Endothelial cell of umbilical vein (primary cell): Measurements from ENCODE around the gene SNAPC4. TPM values are rescaled to one million over a fixed set of nuclear protein-coding genes. Genes with fewer than 3 reads are reported as not detected.

Source experiments
- BruUV-seq: library from RNA; stranded (reverse); fragments of 400-500 nt; replicated peaks from 2 replicates; lab custom pipeline; 2021; lab: Mats Ljungman, UMichigan
- CTCF ChIA-PET: fragments of 300-600, 350-600 bp; sonication (Branson Sonifier 250); formaldehyde crosslinking; loops from one replicate; lab custom pipeline; 2021; ENCODE audit warnings: antibody characterized with exemption, inconsistent platforms; lab: Charles Lee
- POLR2A ChIA-PET: fragments of 300-600, 350-600 bp; sonication (Branson Sonifier 250); formaldehyde crosslinking; loops from one replicate; lab custom pipeline; 2021; ENCODE audit warnings: antibody characterized with exemption, inconsistent platforms; lab: Charles Lee
- DNase-seq: peaks from one replicate; pipeline ENCODE4 v3.0.0-alpha.2; 2011; ENCODE audit warnings: low read depth, low spot score
- FAIRE-seq: peaks from 2 replicates; lab custom pipeline; 2011; peaks lifted over from hg19 to GRCh38; lab: Jason Lieb, UNC
- H2AFZ ChIP-seq: 2 replicates; pipeline ENCODE4 v1.6.0; 2012; ENCODE audit warnings: low read depth, low read length, control low read depth, inconsistent platforms
- H3K27ac ChIP-seq: 2 replicates; pipeline ENCODE4 v1.5.1; 2011; ENCODE audit warnings: low read depth, mild to moderate bottlenecking, control low read depth, low read length, moderate library complexity; ENCODE audit not compliant: insufficient read depth
- H3K27me3 ChIP-seq, 2 experiments: 2 replicates each; pipeline versions ENCODE4 v1.6.0 to v1.6.1; 2011; ENCODE audit warnings: low read length in 2 of 2, mixed read lengths in 1 of 2; ENCODE audit not compliant: control insufficient read depth in 2 of 2, insufficient read depth in 2 of 2
- H3K36me3 ChIP-seq, 2 experiments: 2 replicates in 1 of 2; 3 replicates in 1 of 2; pipeline ENCODE4 v1.5.1; 2011; ENCODE audit warnings: low read length in 2 of 2, mild to moderate bottlenecking in 1 of 2, moderate library complexity in 1 of 2; ENCODE audit not compliant: control insufficient read depth in 2 of 2, insufficient read depth in 2 of 2; ENCODE audit errors: extremely low read depth in 1 of 2
- H3K4me1 ChIP-seq: 3 replicates; pipeline ENCODE4 v1.5.1; 2011; ENCODE audit warnings: mild to moderate bottlenecking, low read length; ENCODE audit not compliant: control insufficient read depth, insufficient read depth; ENCODE audit errors: extremely low read depth
- H3K4me2 ChIP-seq: 2 replicates; pipeline ENCODE4 v1.6.1; 2011; ENCODE audit warnings: low read length, control low read depth, mixed read lengths; ENCODE audit not compliant: insufficient read depth
- H3K4me3 ChIP-seq, 3 experiments: fragments of 200-600 bp in 1 of 3; sonication (generic), shearing (Covaris generic) in 1 of 3; replicated peaks in 1 of 3; 2 replicates each; pipeline ENCODE4 v1.5.1; 2011 to 2016; ENCODE audit warnings: control low read depth in 3 of 3, low read length in 3 of 3, mild to moderate bottlenecking in 2 of 3, inconsistent platforms in 1 of 3, low read depth in 1 of 3, moderate library complexity in 1 of 3; ENCODE audit not compliant: insufficient read depth in 1 of 3
- H3K79me2 ChIP-seq: 2 replicates; pipeline ENCODE4 v1.6.0; 2012; ENCODE audit warnings: low read length, inconsistent platforms; ENCODE audit not compliant: control insufficient read depth, insufficient read depth
- H3K9ac ChIP-seq: replicated peaks from 2 replicates; pipeline ENCODE3; 2011; ENCODE audit warnings: low read length, control low read depth; ENCODE audit not compliant: insufficient read depth; ENCODE audit errors: extremely low read depth
- H3K9me1 ChIP-seq: replicated peaks from 3 replicates; pipeline ENCODE4 v1.6.0; 2011; ENCODE audit warnings: mild to moderate bottlenecking, low read length; ENCODE audit not compliant: control insufficient read depth, insufficient read depth; ENCODE audit errors: extremely low read depth
- H3K9me3 ChIP-seq: replicated peaks from 2 replicates; pipeline ENCODE4 v1.5.1; 2012; ENCODE audit warnings: low read length, inconsistent platforms; ENCODE audit not compliant: control insufficient read depth, insufficient read depth
- H4K20me1 ChIP-seq: replicated peaks from 2 replicates; pipeline ENCODE3; 2011; ENCODE audit warnings: mild to moderate bottlenecking, low read length; ENCODE audit not compliant: control insufficient read depth, insufficient read depth; ENCODE audit errors: extremely low read depth
- EZH2 ChIP-seq: IDR thresholded peaks from 2 replicates; pipeline ENCODE4 v1.6.1; 2012; ENCODE audit warnings: borderline replicate concordance, low read depth, mild to moderate bottlenecking, moderate library complexity, low read length, inconsistent platforms; ENCODE audit not compliant: severe bottlenecking
- FOS ChIP-seq: IDR thresholded peaks from 2 replicates; pipeline ENCODE4 v1.6.1; 2011; ENCODE audit warnings: mild to moderate bottlenecking, low read length, moderate library complexity, borderline replicate concordance; ENCODE audit not compliant: insufficient read depth
- GATA2 ChIP-seq: IDR thresholded peaks from 2 replicates; pipeline ENCODE4 v1.7.0; 2011; ENCODE audit warnings: low read depth, mild to moderate bottlenecking, moderate library complexity, mixed read lengths, low read length; ENCODE audit not compliant: insufficient read length, insufficient read depth
- JUN ChIP-seq: IDR thresholded peaks from 2 replicates; pipeline ENCODE4 v1.6.1; 2011; ENCODE audit warnings: borderline replicate concordance, low read depth; ENCODE audit not compliant: insufficient read length, insufficient read depth
- MYC ChIP-seq: IDR thresholded peaks from one replicate; pipeline ENCODE4 v1.6.1; 2011; ENCODE audit warnings: mild to moderate bottlenecking, low read depth, low read length
- POLR2A ChIP-seq: IDR thresholded peaks from 2 replicates; pipeline ENCODE4 v1.6.1; 2012; ENCODE audit warnings: low read depth, mild to moderate bottlenecking, control low read depth, low read length
- POLR2AphosphoS5 ChIP-seq: IDR thresholded peaks from 2 replicates; pipeline ENCODE4 v1.6.1; 2012; ENCODE audit warnings: low read depth, mild to moderate bottlenecking, control low read depth, low read length, moderate library complexity; ENCODE audit not compliant: insufficient read depth
- dilution Hi-C: fragments of 300-500 bp; cut with MboI; formaldehyde crosslinking; loops from one replicate; pipeline ENCODE4 v1.15.0; 2019; ENCODE audit warnings: low sequenced_read_pairs; ENCODE audit not compliant: extremely low pct_ligation_motif_present
- intact Hi-C: fragments of 100-400 bp; cut with micrococcal nuclease; formaldehyde crosslinking; loops from one replicate; pipeline ENCODE4 v1.10.0; 2022
- polyA plus RNA-seq, 4 experiments: library from polyadenylated mRNA; depleted of rRNA in 3 of 4; stranded (reverse) in 3 of 4; unstranded in 1 of 4; fragments of >200 nt; gene quantifications; 2 replicates each; pipeline versions ENCODE4 v1.2.1 to v1.2.3, GENCODE V29; 2011 to 2012; ENCODE audit warnings: missing spikeins in 1 of 4
- total RNA-seq: library from RNA; stranded (reverse); gene quantifications from 2 replicates; pipeline ENCODE4 v1.2.3, GENCODE V29; 2021
- TF ChIP-seq, protein P1 (sequence below): IDR thresholded peaks from 2 replicates; pipeline ENCODE4 v1.6.1; 2011; ENCODE audit not compliant: insufficient read depth, insufficient read length
- TF ChIP-seq, protein P2 (sequence below), 2 donors: IDR thresholded peaks; 1 replicate in 1 of 2; 2 replicates in 1 of 2; pipeline ENCODE4 v1.5.1; 2011; ENCODE audit warnings: low read length in 2 of 2, mild to moderate bottlenecking in 2 of 2, moderate library complexity in 2 of 2, control low read depth in 1 of 2, inconsistent platforms in 1 of 2, low read depth in 1 of 2; ENCODE audit not compliant: insufficient read depth in 1 of 2; ENCODE audit errors: extremely low read depth in 1 of 2

The SNAPC4 gene
- total and polyA plus RNA-seq, 2 donors (not counting 3 experiments of a cell fraction or from before 2014, with no cell fraction given), result 6.7 to 17.5 TPM

DNA sequence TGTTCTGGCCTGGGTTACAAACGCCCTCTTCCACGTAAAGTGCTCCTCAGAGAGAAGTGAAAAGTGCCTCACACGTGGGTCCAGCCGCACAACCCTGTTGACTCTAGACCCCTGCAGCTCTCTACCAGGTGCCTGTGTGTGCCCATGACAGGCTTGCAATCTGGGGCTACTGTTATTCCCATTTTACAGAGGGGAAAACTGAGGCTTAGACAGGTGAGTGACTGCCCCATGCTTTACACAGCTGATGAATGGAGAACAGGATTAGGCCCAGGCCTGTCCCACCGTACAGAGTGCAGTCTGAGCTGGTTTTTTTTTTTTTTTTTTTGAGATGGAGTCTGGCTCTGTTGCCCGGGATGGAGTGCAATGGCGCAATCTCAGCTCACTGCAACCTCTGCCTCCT, 45.8 kb upstream of the SNAPC4 start:
- FAIRE-seq (no peak), DNase-seq (no peak)
- Histone ChIP-seq H3K9me3 (no peaks in the 10 kb centered on the region), H3K4me3 (no peak overlapping the region), H3K4me2 (no peak overlapping the region), H3K36me3 (peaks cover 21 to 68% of the 10 kb centered on the region in 2 experiments), H3K79me2 (no peaks in the 10 kb centered on the region), H3K27me3 (no peaks in the 10 kb centered on the region), H3K27ac (no peak overlapping the region), H3K9me1 (no peaks in the 10 kb centered on the region), H2AFZ (no peak overlapping the region), H3K4me1 (no peaks in the 10 kb centered on the region), H4K20me1 (no peaks in the 10 kb centered on the region), H3K9ac (no peak overlapping the region)
- TF ChIP-seq, protein P1, sequence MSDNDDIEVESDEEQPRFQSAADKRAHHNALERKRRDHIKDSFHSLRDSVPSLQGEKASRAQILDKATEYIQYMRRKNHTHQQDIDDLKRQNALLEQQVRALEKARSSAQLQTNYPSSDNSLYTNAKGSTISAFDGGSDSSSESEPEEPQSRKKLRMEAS, result no peak
- TF ChIP-seq MYC, result no peak
- no peak for TF ChIP-seq JUN
- TF ChIP-seq POLR2A, result no peak
- no peak for TF ChIP-seq EZH2
- TF ChIP-seq GATA2, result no peak
- no peak for TF ChIP-seq POLR2AphosphoS5
- no peak for TF ChIP-seq FOS
- TF ChIP-seq, protein P2, sequence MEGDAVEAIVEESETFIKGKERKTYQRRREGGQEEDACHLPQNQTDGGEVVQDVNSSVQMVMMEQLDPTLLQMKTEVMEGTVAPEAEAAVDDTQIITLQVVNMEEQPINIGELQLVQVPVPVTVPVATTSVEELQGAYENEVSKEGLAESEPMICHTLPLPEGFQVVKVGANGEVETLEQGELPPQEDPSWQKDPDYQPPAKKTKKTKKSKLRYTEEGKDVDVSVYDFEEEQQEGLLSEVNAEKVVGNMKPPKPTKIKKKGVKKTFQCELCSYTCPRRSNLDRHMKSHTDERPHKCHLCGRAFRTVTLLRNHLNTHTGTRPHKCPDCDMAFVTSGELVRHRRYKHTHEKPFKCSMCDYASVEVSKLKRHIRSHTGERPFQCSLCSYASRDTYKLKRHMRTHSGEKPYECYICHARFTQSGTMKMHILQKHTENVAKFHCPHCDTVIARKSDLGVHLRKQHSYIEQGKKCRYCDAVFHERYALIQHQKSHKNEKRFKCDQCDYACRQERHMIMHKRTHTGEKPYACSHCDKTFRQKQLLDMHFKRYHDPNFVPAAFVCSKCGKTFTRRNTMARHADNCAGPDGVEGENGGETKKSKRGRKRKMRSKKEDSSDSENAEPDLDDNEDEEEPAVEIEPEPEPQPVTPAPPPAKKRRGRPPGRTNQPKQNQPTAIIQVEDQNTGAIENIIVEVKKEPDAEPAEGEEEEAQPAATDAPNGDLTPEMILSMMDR (IDR thresholded peaks at IDR 0.05; ENCODE audit: extremely low read depth in 1 of 2, insufficient read depth in 1 of 2, low read depth in 1 of 2, low read length in 2 of 2), result no peak
- intact Hi-C loops (no loop called here), dilution Hi-C loops (no loop called here)
- ChIA-PET CTCF (interaction anchor here (1.1 kb wide), 2 partner anchors 18 to 45 kb away, joined by 3 to 4 read pairs; no protein-coding TSS in a partner anchor), POLR2A (interaction anchor here (0.6 kb wide), 1 partner anchor 92 kb away, joined by 3 read pairs; no protein-coding TSS in a partner anchor)
- no TSS peak for BruUV-seq
